Loucy (cell line): ENCODE measurements around the gene FCN2.

Experiments used
- H2AFZ ChIP-seq: fragments of 200-600 bp; sonication (generic); 2 replicates; pipeline ENCODE4 v1.6.0; 2016; ENCODE audit warnings: antibody characterized with exemption, mild to moderate bottlenecking, low read length, moderate library complexity
- H3F3A ChIP-seq: fragments of 200-600 bp; 2 replicates; pipeline ENCODE4 v1.6.0; 2016; ENCODE audit warnings: antibody characterized with exemption, low read depth, mild to moderate bottlenecking
- H3K27me3 ChIP-seq: fragments of 200-600 bp; sonication (generic); 2 replicates; pipeline ENCODE4 v1.6.1; 2014; ENCODE audit warnings: low read length, mild to moderate bottlenecking; ENCODE audit not compliant: insufficient read depth, poor library complexity, severe bottlenecking
- H3K36me3 ChIP-seq: fragments of 200-600 bp; sonication (generic); 2 replicates; pipeline ENCODE4 v1.6.1; 2016; ENCODE audit warnings: low read length; ENCODE audit not compliant: insufficient read depth
- H3K4me1 ChIP-seq: fragments of 200-600 bp; sonication (generic); 2 replicates; pipeline ENCODE4 v1.5.1; 2014; ENCODE audit warnings: low read length, mild to moderate bottlenecking; ENCODE audit not compliant: insufficient read depth, poor library complexity, severe bottlenecking
- H3K4me2 ChIP-seq: fragments of 200-600 bp; sonication (generic); 2 replicates; pipeline ENCODE4 v1.6.0; 2014; ENCODE audit warnings: antibody characterized with exemption, low read length, low read depth, mild to moderate bottlenecking; ENCODE audit not compliant: poor library complexity, severe bottlenecking
- H3K4me3 ChIP-seq: fragments of 200-600 bp; sonication (generic); 2 replicates; pipeline ENCODE4 v1.5.1; 2014; ENCODE audit warnings: low read length, mild to moderate bottlenecking, mixed read lengths; ENCODE audit not compliant: poor library complexity, severe bottlenecking
- H3K79me2 ChIP-seq: fragments of 200-600 bp; sonication (generic); 2 replicates; pipeline ENCODE4 v1.6.1; 2014; ENCODE audit warnings: low read length; ENCODE audit not compliant: insufficient read depth
- H3K9ac ChIP-seq: fragments of 200-600 bp; sonication (generic); 2 replicates; pipeline ENCODE4 v1.6.0; 2014; ENCODE audit warnings: mild to moderate bottlenecking, low read depth, low read length, moderate library complexity; ENCODE audit not compliant: poor library complexity, severe bottlenecking
- H3K9me2 ChIP-seq: fragments of 200-600 bp; sonication (generic); replicated peaks from 2 replicates; pipeline ENCODE4 v1.6.1; 2016; ENCODE audit warnings: low read depth, low read length, mixed read lengths
- H3K9me3 ChIP-seq: fragments of 200-600 bp; sonication (generic); 2 replicates; pipeline ENCODE4 v1.6.1; 2014; ENCODE audit warnings: mild to moderate bottlenecking, antibody characterized with exemption, low read length, low read depth; ENCODE audit not compliant: insufficient read depth
- H4K20me1 ChIP-seq: fragments of 200-600 bp; sonication (generic); 2 replicates; pipeline ENCODE4 v1.6.0; 2014; ENCODE audit warnings: antibody characterized with exemption, low read length, mild to moderate bottlenecking; ENCODE audit not compliant: insufficient read depth, poor library complexity, severe bottlenecking
- EZH2phosphoT487 ChIP-seq: fragments of 200-600 bp; IDR thresholded peaks from 2 replicates; pipeline ENCODE4 v1.6.1; 2018; ENCODE audit warnings: antibody characterized with exemption, mild to moderate bottlenecking, moderate library complexity, borderline replicate concordance
- TF ChIP-seq, protein P1 (sequence below): fragments of 200-600 bp; sonication (generic); conservative IDR thresholded peaks from 2 replicates; pipeline ENCODE4 v1.5.1; 2014; ENCODE audit warnings: mild to moderate bottlenecking, antibody characterized with exemption, low read length

Gene FCN2

DNA sequence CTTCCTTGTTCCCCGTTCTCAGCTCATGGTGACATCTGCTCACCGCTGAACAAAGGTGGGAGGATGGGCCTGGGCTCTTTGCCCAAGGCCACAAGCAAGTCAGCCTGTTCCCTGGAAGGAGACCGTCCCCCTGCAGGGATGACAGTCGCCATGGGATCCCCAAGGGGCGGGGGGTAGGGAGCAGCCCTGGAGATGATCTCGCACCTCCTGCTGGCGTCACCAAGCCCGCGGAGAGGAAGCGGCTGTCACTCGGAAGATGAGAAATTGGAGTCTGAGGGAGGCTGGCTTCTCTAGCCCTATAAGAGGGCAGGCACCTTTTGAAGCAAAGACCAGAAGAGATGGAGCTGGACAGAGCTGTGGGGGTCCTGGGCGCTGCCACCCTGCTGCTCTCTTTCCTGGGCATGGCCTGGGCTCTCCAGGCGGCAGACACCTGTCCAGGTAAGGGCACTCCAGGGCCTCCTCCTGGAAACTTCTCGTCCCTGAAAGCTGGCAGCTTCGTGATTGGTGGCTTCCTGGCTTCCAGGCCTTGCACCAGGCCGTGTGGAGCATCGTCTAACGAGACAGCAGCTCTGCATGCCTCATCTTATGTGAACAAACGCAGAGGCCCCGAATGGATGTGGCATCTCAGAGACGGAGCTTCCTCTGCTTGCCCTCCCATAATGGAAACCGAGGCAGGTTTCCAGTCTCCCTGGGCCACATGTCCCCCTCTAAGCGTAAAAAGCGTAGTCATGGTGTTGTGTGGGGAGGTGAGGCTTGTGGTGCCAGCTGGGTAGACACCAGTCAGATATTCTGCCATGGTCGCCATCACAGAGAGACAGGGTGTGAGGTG lies at the start of gene FCN2:
TSS of gene FCN2 (plus strand) at position 327 of the 829 bp plus-strand sequence. CDS start at position 339, 12 bp downstream.
- no peaks in the 10 kb centered on the region for H3K36me3 ChIP-seq
- H3K9ac ChIP-seq: no peak within 1 kb of the TSS
- TF ChIP-seq EZH2phosphoT487: no peak
- TF ChIP-seq, protein P1, sequence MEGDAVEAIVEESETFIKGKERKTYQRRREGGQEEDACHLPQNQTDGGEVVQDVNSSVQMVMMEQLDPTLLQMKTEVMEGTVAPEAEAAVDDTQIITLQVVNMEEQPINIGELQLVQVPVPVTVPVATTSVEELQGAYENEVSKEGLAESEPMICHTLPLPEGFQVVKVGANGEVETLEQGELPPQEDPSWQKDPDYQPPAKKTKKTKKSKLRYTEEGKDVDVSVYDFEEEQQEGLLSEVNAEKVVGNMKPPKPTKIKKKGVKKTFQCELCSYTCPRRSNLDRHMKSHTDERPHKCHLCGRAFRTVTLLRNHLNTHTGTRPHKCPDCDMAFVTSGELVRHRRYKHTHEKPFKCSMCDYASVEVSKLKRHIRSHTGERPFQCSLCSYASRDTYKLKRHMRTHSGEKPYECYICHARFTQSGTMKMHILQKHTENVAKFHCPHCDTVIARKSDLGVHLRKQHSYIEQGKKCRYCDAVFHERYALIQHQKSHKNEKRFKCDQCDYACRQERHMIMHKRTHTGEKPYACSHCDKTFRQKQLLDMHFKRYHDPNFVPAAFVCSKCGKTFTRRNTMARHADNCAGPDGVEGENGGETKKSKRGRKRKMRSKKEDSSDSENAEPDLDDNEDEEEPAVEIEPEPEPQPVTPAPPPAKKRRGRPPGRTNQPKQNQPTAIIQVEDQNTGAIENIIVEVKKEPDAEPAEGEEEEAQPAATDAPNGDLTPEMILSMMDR: no peak
- H4K20me1 ChIP-seq: no peaks in the 10 kb centered on the region
- no peaks in the 10 kb centered on the region for H3K79me2 ChIP-seq
- no peak within 1 kb of the TSS for H3K4me3 ChIP-seq
- H3F3A ChIP-seq: no peaks in the 10 kb centered on the region
- no peak within 1 kb of the TSS for H2AFZ ChIP-seq
- H3K4me1 ChIP-seq: no peaks in the 10 kb centered on the region
- no peaks in the 10 kb centered on the region; the same call in 1 of the 2 replicates for H3K9me3 ChIP-seq
- H3K9me2 ChIP-seq: no peaks in the 10 kb centered on the region
- no peak within 1 kb of the TSS for H3K4me2 ChIP-seq
- no peaks in the 10 kb centered on the region for H3K27me3 ChIP-seq

DNA sequence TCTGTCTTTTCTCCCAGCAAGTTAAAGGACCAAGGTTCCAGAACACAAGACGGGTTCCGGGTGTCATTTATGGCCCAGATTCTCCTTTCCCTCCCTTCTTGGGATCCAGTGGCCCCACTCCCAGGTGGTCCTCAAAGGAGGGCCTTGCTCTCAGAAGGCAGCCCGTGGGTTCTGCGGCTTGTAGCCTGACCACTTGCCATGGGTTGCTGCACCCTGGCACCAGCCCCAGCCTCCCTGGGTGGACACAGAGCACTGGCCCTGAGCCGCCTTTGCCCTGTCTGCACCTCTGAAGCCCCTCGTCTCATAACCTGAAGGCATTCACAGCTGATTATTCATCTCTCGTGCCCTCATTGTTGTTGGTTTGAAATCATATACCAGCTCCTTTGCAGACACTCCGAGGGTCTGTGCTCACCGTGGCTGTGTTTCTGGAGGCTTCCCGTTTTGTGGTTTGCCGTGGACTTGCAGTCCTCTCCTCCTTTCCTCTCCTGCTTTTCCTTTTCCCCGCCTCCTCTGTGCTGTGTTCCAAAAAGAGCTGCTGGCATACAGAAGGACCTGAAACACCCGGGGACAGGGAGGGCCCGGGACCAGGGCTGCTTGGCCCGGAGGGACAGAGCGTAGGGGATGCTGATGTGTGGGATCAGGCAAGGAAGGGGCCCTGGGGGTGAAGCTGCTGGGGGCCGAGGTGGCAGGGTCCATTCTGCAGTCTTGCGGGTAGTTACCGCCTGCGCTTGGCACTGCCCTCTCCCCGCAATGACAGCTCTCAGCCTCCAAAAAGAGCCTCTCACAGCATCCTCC lies 49.5 kb upstream of the FCN2 start:
- H4K20me1 ChIP-seq: no peaks in the 10 kb centered on the region
- no peaks in the 10 kb centered on the region for H3K79me2 ChIP-seq
- H3K36me3 ChIP-seq: peaks cover 5% of the 10 kb centered on the region; the same call in 1 of the 2 replicates
- H3K27me3 ChIP-seq: no peaks in the 10 kb centered on the region
- no peak overlapping the region for H2AFZ ChIP-seq
- no peak overlapping the region for H3K4me2 ChIP-seq
- no peaks in the 10 kb centered on the region for H3F3A ChIP-seq
- TF ChIP-seq EZH2phosphoT487: no peak
- TF ChIP-seq, protein P1: no peak
- no peaks in the 10 kb centered on the region for H3K9me3 ChIP-seq
- H3K4me1 ChIP-seq: no peaks in the 10 kb centered on the region
- no peak overlapping the region for H3K9ac ChIP-seq
- H3K4me3 ChIP-seq: no peak overlapping the region
- H3K9me2 ChIP-seq: no peaks in the 10 kb centered on the region

DNA sequence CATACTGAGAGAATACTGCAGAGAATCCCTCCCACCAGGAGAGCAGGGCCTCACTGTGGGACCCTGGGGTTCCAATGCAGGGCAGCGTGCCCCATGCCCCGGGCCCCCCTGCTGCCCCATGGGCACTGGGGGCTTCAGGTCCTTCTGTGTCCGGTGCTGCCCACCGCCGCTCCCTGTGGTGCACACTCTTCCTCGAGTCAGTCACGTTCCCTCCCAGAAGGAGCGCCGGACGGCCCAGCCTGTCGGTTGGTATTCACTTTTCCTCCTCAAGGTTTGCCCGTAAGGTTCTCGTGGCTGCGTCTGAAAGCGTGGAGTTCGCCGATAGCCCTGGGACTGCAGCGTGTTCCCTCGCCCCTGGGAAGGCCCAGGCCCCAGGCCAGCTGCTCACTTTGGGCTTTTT lies 48.1 kb upstream of the FCN2 start:
- Histone ChIP-seq H4K20me1 (no peaks in the 10 kb centered on the region), H2AFZ (no peak overlapping the region), H3K4me2 (no peak overlapping the region), H3K27me3 (no peaks in the 10 kb centered on the region), H3F3A (no peaks in the 10 kb centered on the region), H3K79me2 (no peaks in the 10 kb centered on the region), H3K4me1 (no peaks in the 10 kb centered on the region), H3K9me2 (no peaks in the 10 kb centered on the region), H3K9me3 (no peaks in the 10 kb centered on the region), H3K9ac (no peak overlapping the region), H3K36me3 (peaks cover 5% of the 10 kb centered on the region; the same call in 1 of the 2 replicates), H3K4me3 (no peak overlapping the region)
- TF ChIP-seq, protein P1: no peak
- no peak for TF ChIP-seq EZH2phosphoT487
